ENCODE measurements around the gene SMARCAD1. TPM values are rescaled to one million over a fixed set of nuclear protein-coding genes. Genes with fewer than 3 reads are reported as not detected.
A peak's percentile ranks its signal among the peaks of the same experiment; 100 is the strongest.
"Not testable (repeated sequence)": the region's sequence is repeated elsewhere in the genome, so short reads cannot be mapped to it uniquely, and the experiment has no call there.

SMARCAD1 gene
- total RNA-seq, 6 donors from 2014 or later, result 12.1 to 25.0 (median 17.4) TPM

DNA sequence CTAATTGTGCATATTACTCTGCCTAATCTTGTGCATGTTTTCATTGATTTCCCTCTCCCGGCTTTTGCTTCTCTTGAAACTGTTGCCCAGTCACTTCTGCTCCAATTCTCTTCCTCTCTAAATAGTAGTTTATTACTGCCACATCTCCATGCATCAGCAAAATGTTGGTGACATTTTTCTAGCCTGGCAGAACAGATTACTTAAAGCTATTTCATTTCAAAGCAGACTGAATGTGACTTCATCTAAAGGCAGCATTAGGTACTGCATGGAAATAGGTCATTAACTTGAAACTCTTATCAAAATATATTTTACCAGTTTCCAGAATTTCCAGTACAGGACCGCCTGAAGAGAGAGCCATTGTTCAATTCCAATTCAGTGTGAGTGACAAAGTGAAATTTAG, 82.6 kb downstream of the SMARCAD1 start:
- Histone ChIP-seq H3K4me3 (no peak overlapping the region), H3K27ac (no peak overlapping the region), H3K27me3 (no peaks in the 10 kb centered on the region), H3K4me1 (no peaks in the 10 kb centered on the region), H3K9me3 (no peaks in the 10 kb centered on the region), H3K36me3 (peaks cover 6 to 71% (median 8%) of the 10 kb centered on the region in 4 donors)
- no peak for DNase-seq
- ATAC-seq (ENCODE audit: low FRiP score in 2 of 2), result no peak
- WGBS, 2 donors, result 97 to 98% methylated on average over 2 of the region's 2 CpGs
- no peak for TF ChIP-seq POLR2AphosphoS5 (IDR thresholded peaks at IDR 0.05)
- TF ChIP-seq, protein P1, sequence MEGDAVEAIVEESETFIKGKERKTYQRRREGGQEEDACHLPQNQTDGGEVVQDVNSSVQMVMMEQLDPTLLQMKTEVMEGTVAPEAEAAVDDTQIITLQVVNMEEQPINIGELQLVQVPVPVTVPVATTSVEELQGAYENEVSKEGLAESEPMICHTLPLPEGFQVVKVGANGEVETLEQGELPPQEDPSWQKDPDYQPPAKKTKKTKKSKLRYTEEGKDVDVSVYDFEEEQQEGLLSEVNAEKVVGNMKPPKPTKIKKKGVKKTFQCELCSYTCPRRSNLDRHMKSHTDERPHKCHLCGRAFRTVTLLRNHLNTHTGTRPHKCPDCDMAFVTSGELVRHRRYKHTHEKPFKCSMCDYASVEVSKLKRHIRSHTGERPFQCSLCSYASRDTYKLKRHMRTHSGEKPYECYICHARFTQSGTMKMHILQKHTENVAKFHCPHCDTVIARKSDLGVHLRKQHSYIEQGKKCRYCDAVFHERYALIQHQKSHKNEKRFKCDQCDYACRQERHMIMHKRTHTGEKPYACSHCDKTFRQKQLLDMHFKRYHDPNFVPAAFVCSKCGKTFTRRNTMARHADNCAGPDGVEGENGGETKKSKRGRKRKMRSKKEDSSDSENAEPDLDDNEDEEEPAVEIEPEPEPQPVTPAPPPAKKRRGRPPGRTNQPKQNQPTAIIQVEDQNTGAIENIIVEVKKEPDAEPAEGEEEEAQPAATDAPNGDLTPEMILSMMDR (IDR thresholded peaks at IDR 0.05), result no peak
- TF ChIP-seq POLR2A (IDR thresholded peaks at IDR 0.05), result no peak

DNA sequence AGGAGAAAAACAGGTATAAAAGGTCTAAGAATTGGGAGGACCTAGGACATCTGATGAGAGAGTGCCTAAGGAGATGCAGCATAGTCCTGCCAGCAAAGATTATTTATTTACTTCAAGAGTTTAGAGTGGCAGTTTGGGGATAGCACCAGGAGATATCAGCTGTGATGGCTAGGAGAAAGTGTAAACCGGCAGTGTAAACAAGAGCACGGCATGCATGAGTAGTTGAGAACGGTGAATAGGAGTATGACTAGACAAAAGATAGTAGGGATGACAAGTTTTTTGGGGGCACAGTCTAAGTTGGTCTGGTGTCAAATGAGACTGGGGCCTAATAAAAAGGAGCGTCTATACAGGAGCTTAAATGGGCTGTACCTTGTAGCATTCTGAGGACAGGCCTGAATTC, 86.3 kb downstream of the SMARCAD1 start:
- H3K36me3 ChIP-seq, result peaks cover 4 to 38% (median 6%) of the 10 kb centered on the region in 4 donors
- not testable (repeated sequence) for H3K4me1 ChIP-seq; ATAC-seq (ENCODE audit: low FRiP score in 2 of 2); H3K4me3 ChIP-seq; DNase-seq; H3K27ac ChIP-seq; H3K9me3 ChIP-seq; H3K27me3 ChIP-seq
- 87 to 90% methylated on average over 4 of the region's 4 CpGs for WGBS, 2 donors

DNA sequence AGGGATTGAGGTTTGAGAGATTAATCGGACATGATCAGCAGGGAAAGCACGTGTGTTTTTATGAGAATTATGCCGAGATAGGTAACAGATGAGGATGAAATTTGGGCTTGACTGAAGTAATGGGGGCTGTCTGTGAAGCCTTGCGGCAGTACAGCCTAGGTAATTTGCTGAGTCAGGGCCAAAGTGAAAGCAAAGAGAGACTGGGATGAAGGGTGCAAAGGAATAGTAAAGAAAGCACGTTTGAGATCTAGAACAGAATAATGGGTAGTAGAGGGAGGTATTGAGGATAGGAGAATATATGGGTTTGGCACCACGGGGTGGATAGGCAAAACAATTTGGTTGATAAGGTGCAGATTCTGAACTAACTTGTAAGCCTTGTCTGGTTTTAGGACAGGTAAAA, 87.8 kb downstream of the SMARCAD1 start:
- not testable (repeated sequence) for H3K27ac ChIP-seq; H3K4me1 ChIP-seq; DNase-seq; ATAC-seq (ENCODE audit: low FRiP score in 2 of 2); H3K9me3 ChIP-seq; H3K27me3 ChIP-seq
- H3K36me3 ChIP-seq, result peaks cover 0 to 24% (median 5%) of the 10 kb centered on the region in 4 donors
- H3K4me3 ChIP-seq, result peak overlapping the region in 1 of 4 donors; percentile 14
- WGBS, 2 donors, result 51 to 58% methylated on average over 6 of the region's 6 CpGs

DNA sequence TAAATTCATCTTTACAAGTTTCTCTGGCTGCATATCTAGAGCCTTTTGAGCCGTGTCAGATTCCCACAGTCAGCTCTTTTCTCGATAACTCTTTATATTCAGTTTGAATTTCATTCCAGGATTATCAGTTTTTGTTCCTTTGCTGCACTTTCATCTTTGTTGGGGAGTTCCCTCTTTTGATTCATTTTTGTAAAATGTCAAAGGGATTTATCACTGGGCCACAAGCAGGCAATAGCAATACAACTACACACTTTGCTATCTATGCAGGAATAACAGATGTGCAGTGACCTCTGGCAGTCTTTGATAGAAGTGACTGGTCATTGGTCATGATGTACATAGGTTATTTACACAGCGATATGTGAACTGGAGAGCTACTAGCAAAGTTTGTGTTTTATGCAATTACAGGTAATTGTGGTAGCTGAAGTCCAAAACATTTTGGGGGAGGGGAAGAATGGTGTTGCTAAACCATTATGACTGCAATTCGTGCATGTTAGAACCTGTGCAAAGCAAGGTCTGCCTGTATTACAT, 91.1 kb downstream of the SMARCAD1 start:
- H3K9me3 ChIP-seq, result no peaks in the 10 kb centered on the region
- H3K4me3 ChIP-seq, result no peak overlapping the region
- 67 to 72% methylated on average over 4 of the region's 4 CpGs for WGBS, 2 donors
- no peaks in the 10 kb centered on the region for H3K27me3 ChIP-seq
- no peak overlapping the region for H3K27ac ChIP-seq
- TF ChIP-seq POLR2AphosphoS5 (IDR thresholded peaks at IDR 0.05) (no peak), EP300 (IDR thresholded peaks at IDR 0.05) (no peak), POLR2A (IDR thresholded peaks at IDR 0.05) (no peak)
- TF ChIP-seq, protein P1 (IDR thresholded peaks at IDR 0.05), result no peak
- ATAC-seq (ENCODE audit: low FRiP score in 2 of 2) (no peak), DNase-seq (no peak)
- H3K4me1 ChIP-seq, result no peaks in the 10 kb centered on the region
- no peaks in the 10 kb centered on the region for H3K36me3 ChIP-seq

DNA sequence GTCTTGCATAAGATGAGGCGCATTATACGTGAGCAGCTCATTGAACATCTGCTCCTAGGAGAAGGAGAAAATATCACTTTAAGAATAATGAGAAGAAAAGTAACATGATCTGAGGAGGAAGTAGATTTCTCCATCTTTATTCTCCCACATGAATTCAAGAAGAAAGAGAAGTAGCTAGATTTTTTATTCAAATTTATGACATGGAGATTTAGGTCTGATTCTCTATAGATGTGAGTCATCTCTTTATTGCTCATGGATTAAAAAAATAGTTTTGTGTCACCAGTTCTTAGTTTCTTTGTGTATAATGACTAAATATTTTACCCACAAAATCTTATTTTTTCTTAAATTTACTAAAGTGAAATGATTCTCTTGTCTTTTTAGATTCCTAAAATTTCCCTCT, 94.5 kb downstream of the SMARCAD1 start:
- Histone ChIP-seq H3K4me3 (no peak overlapping the region), H3K27me3 (no peaks in the 10 kb centered on the region), H3K9me3 (no peaks in the 10 kb centered on the region), H3K36me3 (no peaks in the 10 kb centered on the region), H3K27ac (no peak overlapping the region), H3K4me1 (peaks cover 0 to 6% (median 0%) of the 10 kb centered on the region in 4 donors)
- no peak for DNase-seq
- TF ChIP-seq, protein P1 (IDR thresholded peaks at IDR 0.05), result no peak
- TF ChIP-seq EP300 (IDR thresholded peaks at IDR 0.05), result no peak
- TF ChIP-seq POLR2A (IDR thresholded peaks at IDR 0.05), result no peak
- TF ChIP-seq POLR2AphosphoS5 (IDR thresholded peaks at IDR 0.05), result no peak
- no peak for ATAC-seq (ENCODE audit: low FRiP score in 2 of 2)
- 87 to 95% methylated on average over 2 of the region's 2 CpGs for WGBS, 2 donors

DNA sequence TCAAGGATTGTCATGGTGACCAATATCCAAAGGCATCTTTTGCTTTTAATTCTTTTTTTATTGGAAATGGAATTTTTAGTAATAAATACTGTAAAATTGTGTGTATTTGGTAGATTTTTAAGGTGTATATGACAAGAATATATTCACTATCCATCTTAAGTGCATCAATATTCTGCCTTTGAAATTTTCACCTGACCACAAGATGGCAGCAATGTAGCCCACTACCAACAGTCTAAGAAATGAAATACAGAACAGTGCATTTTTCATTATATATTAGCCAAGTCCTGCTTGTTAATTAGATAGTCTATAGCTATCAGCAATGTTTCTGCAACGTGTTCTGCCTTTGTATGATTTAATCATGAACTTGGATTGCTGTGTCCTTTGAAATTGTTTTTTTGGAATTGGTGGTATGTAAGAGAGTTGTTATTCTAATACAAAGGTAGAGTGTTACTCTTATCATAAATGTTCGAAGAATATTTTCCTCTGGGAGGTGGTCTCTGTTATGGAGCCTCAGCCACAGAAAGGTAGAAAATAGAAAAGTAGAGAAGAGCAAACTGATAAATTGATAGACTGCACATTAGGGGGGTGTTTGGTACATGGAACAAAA, 96.8 kb downstream of the SMARCAD1 start:
- Histone ChIP-seq H3K4me1 (peaks cover 0 to 6% (median 0%) of the 10 kb centered on the region in 4 donors), H3K9me3 (no peaks in the 10 kb centered on the region), H3K4me3 (no peak overlapping the region), H3K36me3 (no peaks in the 10 kb centered on the region), H3K27ac (no peak overlapping the region), H3K27me3 (no peaks in the 10 kb centered on the region)
- 41 to 43% methylated on average over 2 of the region's 2 CpGs for WGBS, 2 donors
- TF ChIP-seq EP300 (IDR thresholded peaks at IDR 0.05) (no peak), POLR2A (IDR thresholded peaks at IDR 0.05) (no peak)
- TF ChIP-seq, protein P1 (IDR thresholded peaks at IDR 0.05), result peak in 5 of 6 experiments; percentile 12 to 43 (median 34)
- no peak for DNase-seq
- no peak for ATAC-seq (ENCODE audit: low FRiP score in 2 of 2)

Measured in upper lobe of left lung (tissue), 6 donors.